Medulla oblongata (tissue), 1 donor: ENCODE measurements around the gene PDE8A.
A peak's percentile ranks its signal among the peaks of the same experiment; 100 is the strongest.

ENCODE experiments used
- DNase-seq: peaks from one replicate; pipeline ENCODE4 v3.0.0-alpha.2; 2015; ENCODE audit errors: extremely low spot score

The PDE8A gene

GRCh38 chr15:85120351-85121113, 138.9 kb downstream of the PDE8A start:
- peak; percentile 78 for DNase-seq

GRCh38 chr15:85124173-85124572, 142.5 kb downstream of the PDE8A start:
- no peak for DNase-seq

- DNase-seq: no peak
These were observed 143.5 kb downstream of the PDE8A start for GRCh38 chr15:85125056-85125661.

GRCh38 chr15:85128621-85129020, 147.0 kb downstream of the PDE8A start:
- no peak for DNase-seq

- DNase-seq: no peak
These were observed 148.2 kb downstream of the PDE8A start for GRCh38 chr15:85129881-85130280.

GRCh38 chr15:85131915-85132314, 150.3 kb downstream of the PDE8A start:
- DNase-seq: no peak

- no peak for DNase-seq
These were observed 152.1 kb downstream of the PDE8A start for GRCh38 chr15:85133709-85134108.

- no peak for DNase-seq
These were observed 156.0 kb downstream of the PDE8A start for GRCh38 chr15:85137489-85138168.

- DNase-seq: no peak
These were observed 157.7 kb downstream of the PDE8A start for GRCh38 chr15:85139391-85139790.

- no peak for DNase-seq
These were observed 160.1 kb downstream of the PDE8A start for GRCh38 chr15:85141726-85142125.

- no peak for DNase-seq
These were observed 160.7 kb downstream of the PDE8A start for GRCh38 chr15:85142312-85142711.

- DNase-seq: no peak
These were observed 167.9 kb downstream of the PDE8A start for GRCh38 chr15:85149465-85150129.

- peak; percentile 61 for DNase-seq
These were observed 168.4 kb downstream of the PDE8A start for GRCh38 chr15:85150130-85150480.

- DNase-seq: no peak
These were observed 169.5 kb downstream of the PDE8A start for GRCh38 chr15:85151145-85151544.

GRCh38 chr15:85151861-85152260, 170.2 kb downstream of the PDE8A start:
- DNase-seq: no peak

- no peak for DNase-seq
These were observed 172.4 kb downstream of the PDE8A start for GRCh38 chr15:85154061-85154460.

- no peak for DNase-seq
These were observed 173.7 kb downstream of the PDE8A start for GRCh38 chr15:85155360-85155759.

- no peak for DNase-seq
These were observed 174.2 kb downstream of the PDE8A start for GRCh38 chr15:85155857-85156256.

GRCh38 chr15:85157344-85157743, 175.7 kb downstream of the PDE8A start:
- no peak for DNase-seq

- no peak for DNase-seq
These were observed 180.6 kb downstream of the PDE8A start for GRCh38 chr15:85162237-85162636.

GRCh38 chr15:85164841-85165466, 183.3 kb downstream of the PDE8A start:
- no peak for DNase-seq

GRCh38 chr15:85167568-85167967, 185.9 kb downstream of the PDE8A start:
- no peak for DNase-seq
